Dermis lymphatic vessel endothelial cell (primary cell): ENCODE measurements around the gene KLF2. TPM values are rescaled to one million over a fixed set of nuclear protein-coding genes. Genes with fewer than 3 reads are reported as not detected.

Experiments
- total RNA-seq: library from RNA; depleted of rRNA; stranded (reverse); fragments of >200 nt; gene quantifications from 2 replicates; pipeline ENCODE4 v1.2.1, GENCODE V29; 2014

Gene KLF2
- 4.0 and 16.1 TPM in 2 replicates for total RNA-seq

GRCh38 chr19:16324384-16325160 lies at the start of gene KLF2:
TSS of gene KLF2 (plus strand) at chr19:16324826. CDS start at chr19:16324924, 98 bp downstream.

Other genes starting within 250 kb of the KLF2 start
- gene TPM4, start 248.3 kb upstream of the KLF2 start, total RNA-seq = 506 and 673 TPM in 2 replicates
- gene RAB8A, start 212.9 kb upstream of the KLF2 start, total RNA-seq = 107 and 137 TPM in 2 replicates
- not detected in 2 replicates for gene HSH2D, start 181.1 kb upstream of the KLF2 start, total RNA-seq
- 0.09 TPM in 1 of 2 replicates, not detected in the other for gene CIB3, start 151.3 kb upstream of the KLF2 start, total RNA-seq
- gene FAM32A, start 139.4 kb upstream of the KLF2 start, total RNA-seq = 119 and 125 TPM in 2 replicates
- 39.1 and 41.9 TPM in 2 replicates for gene AP1M1, start 126.9 kb upstream of the KLF2 start, total RNA-seq
- 8.3 and 8.9 TPM in 2 replicates for gene EPS15L1, start 147.1 kb downstream of the KLF2 start, total RNA-seq
- gene CALR3, start 171.3 kb downstream of the KLF2 start, total RNA-seq = not detected in 2 replicates
- 1.6 and 2.1 TPM in 2 replicates for gene C19orf44, start 171.6 kb downstream of the KLF2 start, total RNA-seq
- gene CHERP, start 217.6 kb downstream of the KLF2 start, total RNA-seq = 4.5 and 6.0 TPM in 2 replicates
- gene SLC35E1, start 247.6 kb downstream of the KLF2 start, total RNA-seq = 19.9 and 21.7 TPM in 2 replicates